ENCODE measurements around the gene SLC17A7. TPM values are rescaled to one million over a fixed set of nuclear protein-coding genes. Genes with fewer than 3 reads are reported as not detected.
A peak's percentile ranks its signal among the peaks of the same experiment; 100 is the strongest.

Gene SLC17A7
- total RNA-seq, 6 experiments from 2014 or later, result 0.05 to 0.17 (median 0.09) TPM; not detected in 1

DNA sequence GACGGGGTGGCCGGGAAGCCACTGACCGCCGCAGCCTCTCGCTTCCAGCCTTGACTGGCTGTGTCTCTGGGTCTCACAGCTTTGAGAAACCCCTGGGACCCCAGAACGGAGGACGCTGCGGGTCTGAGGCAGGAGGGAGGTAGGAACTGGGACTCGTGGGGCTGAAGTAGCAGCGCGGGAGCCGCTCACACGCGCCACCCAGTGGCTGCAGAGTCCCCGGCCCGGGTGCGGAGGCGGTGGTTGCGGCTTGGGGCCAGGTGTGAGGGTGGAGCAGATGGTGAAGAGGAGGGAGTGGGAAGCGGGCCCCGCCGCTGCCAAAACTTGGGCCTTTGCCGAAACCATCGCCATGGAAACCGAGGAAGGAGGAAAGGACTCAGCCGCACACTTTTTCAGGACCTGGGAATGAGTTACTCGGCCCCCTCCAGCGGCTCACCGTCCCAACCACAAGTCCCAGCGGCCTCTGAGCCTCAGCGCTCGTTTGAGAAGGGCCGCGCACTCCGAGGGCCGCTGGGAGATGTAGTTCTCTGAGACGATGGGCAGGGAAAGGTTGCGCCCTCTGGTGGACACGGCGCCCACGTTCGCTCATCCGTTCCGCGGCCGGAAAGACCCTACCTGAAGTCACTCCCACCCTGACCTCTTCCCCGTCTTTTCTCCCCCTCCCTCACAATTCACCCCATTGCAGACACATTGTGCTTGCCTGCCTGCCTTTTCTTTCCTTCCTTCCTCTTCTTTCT lies 2.2 kb upstream of the SLC17A7 start:
- DNase-seq, result peak; percentile 87
- Mint-ChIP-seq H3K4me3 (peak overlapping the region; percentile 81), H3K27me3 (ENCODE audit: insufficient read depth) (peaks cover 27% of the 10 kb centered on the region), H3K9me3 (no peaks in the 10 kb centered on the region), H3K27ac (no peak overlapping the region), H3K4me1 (ENCODE audit: low read depth) (peaks cover 36% of the 10 kb centered on the region), H3K36me3 (ENCODE audit: low read depth) (peaks cover 13% of the 10 kb centered on the region; the same call in 1 of the 2 replicates)
- TF ChIP-seq, protein P1, sequence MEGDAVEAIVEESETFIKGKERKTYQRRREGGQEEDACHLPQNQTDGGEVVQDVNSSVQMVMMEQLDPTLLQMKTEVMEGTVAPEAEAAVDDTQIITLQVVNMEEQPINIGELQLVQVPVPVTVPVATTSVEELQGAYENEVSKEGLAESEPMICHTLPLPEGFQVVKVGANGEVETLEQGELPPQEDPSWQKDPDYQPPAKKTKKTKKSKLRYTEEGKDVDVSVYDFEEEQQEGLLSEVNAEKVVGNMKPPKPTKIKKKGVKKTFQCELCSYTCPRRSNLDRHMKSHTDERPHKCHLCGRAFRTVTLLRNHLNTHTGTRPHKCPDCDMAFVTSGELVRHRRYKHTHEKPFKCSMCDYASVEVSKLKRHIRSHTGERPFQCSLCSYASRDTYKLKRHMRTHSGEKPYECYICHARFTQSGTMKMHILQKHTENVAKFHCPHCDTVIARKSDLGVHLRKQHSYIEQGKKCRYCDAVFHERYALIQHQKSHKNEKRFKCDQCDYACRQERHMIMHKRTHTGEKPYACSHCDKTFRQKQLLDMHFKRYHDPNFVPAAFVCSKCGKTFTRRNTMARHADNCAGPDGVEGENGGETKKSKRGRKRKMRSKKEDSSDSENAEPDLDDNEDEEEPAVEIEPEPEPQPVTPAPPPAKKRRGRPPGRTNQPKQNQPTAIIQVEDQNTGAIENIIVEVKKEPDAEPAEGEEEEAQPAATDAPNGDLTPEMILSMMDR (IDR thresholded peaks at IDR 0.05), result peak; percentile 89

DNA sequence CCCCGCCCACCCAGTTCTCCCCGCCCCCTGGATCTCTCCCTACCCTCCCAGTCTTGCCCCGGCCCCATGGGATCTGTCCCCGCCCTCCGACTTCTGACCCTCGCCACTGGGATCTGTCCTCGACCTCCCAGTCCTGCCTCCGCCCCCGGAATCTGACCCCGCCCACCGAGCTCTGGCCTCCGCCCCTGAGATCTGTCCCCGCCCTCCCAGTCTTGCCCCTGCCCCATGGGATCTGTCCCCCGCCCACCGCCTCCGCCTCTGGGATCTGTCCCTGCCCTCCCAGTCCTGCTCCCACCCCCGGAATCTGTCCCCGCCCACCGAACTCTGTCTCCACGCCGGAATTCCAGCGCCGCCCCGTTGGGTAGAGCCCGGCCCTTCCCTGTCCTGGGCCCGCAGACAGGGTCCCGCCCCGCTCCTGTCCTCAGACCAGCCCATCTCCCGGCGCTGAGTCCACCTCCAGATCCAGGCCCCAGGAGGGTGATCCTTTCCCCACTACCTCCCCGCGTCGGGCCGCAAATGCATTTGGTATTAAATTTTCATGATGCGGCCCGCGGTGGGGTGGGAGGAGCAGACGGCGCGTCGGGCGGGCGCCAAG lies 1.5 kb upstream of the SLC17A7 start:
- Mint-ChIP-seq H3K9me3 (no peaks in the 10 kb centered on the region), H3K36me3 (ENCODE audit: low read depth) (peaks cover 7% of the 10 kb centered on the region; the same call in 1 of the 2 replicates), H3K27ac (no peak overlapping the region), H3K27me3 (ENCODE audit: insufficient read depth) (peaks cover 31% of the 10 kb centered on the region), H3K4me3 (peak overlapping the region; percentile 81), H3K4me1 (ENCODE audit: low read depth) (peaks cover 32% of the 10 kb centered on the region)
- TF ChIP-seq, protein P1 (IDR thresholded peaks at IDR 0.05), result no peak
- DNase-seq, result peak; percentile 80

DNA sequence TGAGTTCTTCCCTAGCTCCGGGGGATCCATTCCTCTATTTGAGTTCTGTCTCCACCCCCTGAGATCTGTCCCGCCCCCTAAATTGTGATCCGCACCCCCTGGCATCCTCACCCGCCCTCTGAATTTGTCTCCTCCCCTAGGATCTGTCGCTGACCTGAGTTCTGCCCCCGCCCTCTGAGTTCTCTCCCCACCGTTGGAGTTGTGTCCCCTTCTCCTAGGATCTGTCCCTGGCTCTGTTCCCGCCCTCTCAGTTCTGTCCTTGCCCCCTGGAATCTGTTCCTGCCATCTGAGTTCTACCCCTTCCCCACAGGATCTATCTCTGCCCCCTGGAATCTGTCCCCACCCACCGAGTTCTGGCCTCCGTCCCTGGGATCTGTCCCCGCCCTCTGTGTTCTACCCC lies 1.0 kb upstream of the SLC17A7 start:
- peaks cover 32% of the 10 kb centered on the region for H3K4me1 Mint-ChIP-seq (ENCODE audit: low read depth)

DNA sequence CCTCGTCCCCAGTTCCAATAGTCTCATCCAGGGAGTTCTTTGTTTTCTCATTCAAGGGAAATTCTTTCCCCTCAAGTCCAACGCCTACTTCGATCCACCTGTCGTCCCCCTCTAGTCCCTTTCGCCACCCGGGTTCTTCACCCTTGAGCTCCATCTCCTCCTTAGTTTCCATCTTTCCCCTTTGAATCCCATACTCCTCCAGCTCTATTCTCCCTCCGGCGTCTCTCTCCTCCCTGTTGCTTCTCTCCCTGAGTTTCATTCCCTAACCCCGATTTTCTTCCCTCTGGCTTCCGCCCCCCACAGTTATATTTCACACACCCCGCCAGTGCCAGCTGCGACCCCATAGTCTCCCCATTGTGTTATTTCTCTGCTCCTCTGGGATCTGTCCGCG lies 628 bp upstream of the SLC17A7 start:
- Mint-ChIP-seq H3K27me3 (ENCODE audit: insufficient read depth) (peaks cover 38% of the 10 kb centered on the region), H3K36me3 (ENCODE audit: low read depth) (0 out of 2 replicates have a peak, but pooled peaks cover 7% of the 10 kb centered on the region), H3K4me3 (peak overlapping the region; percentile 81; the same call in 1 of the 2 replicates), H3K9me3 (no peaks in the 10 kb centered on the region), H3K4me1 (ENCODE audit: low read depth) (peaks cover 32% of the 10 kb centered on the region), H3K27ac (no peak overlapping the region)
- DNase-seq, result no peak
- TF ChIP-seq, protein P1 (IDR thresholded peaks at IDR 0.05), result no peak

More for the DNA sequence above, 1.0 kb upstream of the SLC17A7 start:
- TF ChIP-seq, protein P1 (IDR thresholded peaks at IDR 0.05), result no peak
- H3K4me3 Mint-ChIP-seq, result peak overlapping the region; percentile 81
- H3K27ac Mint-ChIP-seq, result no peak overlapping the region
- H3K9me3 Mint-ChIP-seq, result no peaks in the 10 kb centered on the region
- H3K27me3 Mint-ChIP-seq (ENCODE audit: insufficient read depth), result peaks cover 36% of the 10 kb centered on the region
- H3K36me3 Mint-ChIP-seq (ENCODE audit: low read depth), result peaks cover 7% of the 10 kb centered on the region; the same call in 1 of the 2 replicates
- DNase-seq, result no peak

DNA sequence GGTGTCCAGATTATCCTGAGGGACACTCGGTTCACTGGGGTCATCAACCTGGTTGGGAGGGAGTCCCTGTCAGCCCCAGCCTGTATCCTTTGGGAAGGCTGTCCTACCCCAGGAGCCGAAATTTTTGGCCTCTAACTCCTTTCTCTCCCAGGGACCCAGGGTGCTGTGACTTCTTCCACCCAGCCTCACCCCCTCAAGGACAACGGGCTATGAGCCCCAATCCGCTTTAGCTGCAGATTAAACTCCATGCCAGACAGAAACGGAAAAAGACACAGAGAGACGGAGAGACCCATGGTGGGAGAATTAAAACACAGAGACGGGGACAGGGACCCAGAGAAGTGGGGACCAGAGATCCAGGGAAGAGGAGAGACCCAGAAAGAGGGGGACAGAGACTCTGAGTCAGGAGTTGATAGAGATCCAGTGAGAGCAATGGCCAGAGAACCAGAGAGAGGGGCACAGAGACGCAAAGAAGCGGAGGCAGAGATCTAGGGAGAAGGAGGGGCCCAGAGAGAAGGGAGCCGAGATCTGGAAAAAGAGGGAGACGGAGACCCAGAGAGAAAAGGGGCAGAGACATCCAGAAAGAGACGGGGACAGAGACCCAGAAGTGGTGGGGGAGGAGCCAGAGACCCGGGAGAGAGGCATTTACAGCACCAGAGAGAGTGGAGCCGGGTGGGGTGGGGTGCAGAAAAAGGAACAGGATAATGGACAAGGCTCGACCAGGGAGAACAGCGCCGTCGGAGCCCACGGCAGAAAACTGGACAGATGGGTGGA lies 703 bp downstream of the SLC17A7 start:
- H3K27me3 Mint-ChIP-seq (ENCODE audit: insufficient read depth), result peaks cover 50% of the 10 kb centered on the region
- no peak for DNase-seq
- H3K4me1 Mint-ChIP-seq (ENCODE audit: low read depth), result peaks cover 32% of the 10 kb centered on the region
- peak overlapping the region; percentile 38 for H3K4me3 Mint-ChIP-seq
- no peaks in the 10 kb centered on the region for H3K9me3 Mint-ChIP-seq
- TF ChIP-seq, protein P1 (IDR thresholded peaks at IDR 0.05), result no peak
- no peaks in the 10 kb centered on the region for H3K36me3 Mint-ChIP-seq (ENCODE audit: low read depth)
- H3K27ac Mint-ChIP-seq, result no peak overlapping the region
